ENCODE results near the gene MDFIC.

Gene MDFIC

GRCh38 chr7:115024276-115024675, 102.4 kb downstream of the MDFIC start:
- no peak overlapping the region for H3K4me2 ChIP-seq
- no peaks in the 10 kb centered on the region for H3K4me1 ChIP-seq
- H3K9me3 ChIP-seq: no peaks in the 10 kb centered on the region
- no peaks in the 10 kb centered on the region for H3K36me3 ChIP-seq
- no peaks in the 10 kb centered on the region for H4K20me1 ChIP-seq
- no peak overlapping the region for H3K27ac ChIP-seq
- H3K27me3 ChIP-seq: no peaks in the 10 kb centered on the region
- H3K9ac ChIP-seq: no peak overlapping the region
- H3K4me3 ChIP-seq: no peak overlapping the region
- TF ChIP-seq Cebpa-rat (IDR thresholded peaks at IDR 0.05): no peak

- Histone ChIP-seq H4K20me1 (no peaks in the 10 kb centered on the region), H3K4me1 (no peaks in the 10 kb centered on the region), H3K4me2 (no peak overlapping the region), H3K9ac (no peak overlapping the region), H3K27ac (no peak overlapping the region), H3K4me3 (no peak overlapping the region), H3K36me3 (no peaks in the 10 kb centered on the region), H3K27me3 (no peaks in the 10 kb centered on the region), H3K9me3 (no peaks in the 10 kb centered on the region)
- TF ChIP-seq Cebpa-rat (IDR thresholded peaks at IDR 0.05): no peak
These were observed 111.1 kb downstream of the MDFIC start for GRCh38 chr7:115032715-115033703.

- TF ChIP-seq Cebpa-rat (IDR thresholded peaks at IDR 0.05): no peak
- no peak overlapping the region for H3K27ac ChIP-seq
- H3K9me3 ChIP-seq: no peaks in the 10 kb centered on the region
- H3K27me3 ChIP-seq: no peaks in the 10 kb centered on the region
- H3K4me1 ChIP-seq: no peaks in the 10 kb centered on the region
- no peak overlapping the region for H3K9ac ChIP-seq
- H3K4me2 ChIP-seq: no peak overlapping the region
- no peaks in the 10 kb centered on the region for H4K20me1 ChIP-seq
- no peaks in the 10 kb centered on the region for H3K36me3 ChIP-seq
- no peak overlapping the region for H3K4me3 ChIP-seq
These were observed 112.1 kb downstream of the MDFIC start for GRCh38 chr7:115033917-115034459.

- Histone ChIP-seq H3K4me3 (no peak overlapping the region), H3K4me1 (no peaks in the 10 kb centered on the region), H4K20me1 (no peaks in the 10 kb centered on the region), H3K9ac (no peak overlapping the region), H3K27ac (no peak overlapping the region), H3K9me3 (no peaks in the 10 kb centered on the region), H3K4me2 (no peak overlapping the region), H3K27me3 (no peaks in the 10 kb centered on the region), H3K36me3 (no peaks in the 10 kb centered on the region)
- no peak for TF ChIP-seq Cebpa-rat (IDR thresholded peaks at IDR 0.05)
These were observed 112.6 kb downstream of the MDFIC start for GRCh38 chr7:115034515-115034914.

- H3K27me3 ChIP-seq: no peaks in the 10 kb centered on the region
- no peaks in the 10 kb centered on the region for H3K9me3 ChIP-seq
- H3K4me3 ChIP-seq: no peak overlapping the region
- no peak overlapping the region for H3K27ac ChIP-seq
- H3K9ac ChIP-seq: no peak overlapping the region
- H3K4me2 ChIP-seq: no peak overlapping the region
- no peaks in the 10 kb centered on the region for H3K36me3 ChIP-seq
- H4K20me1 ChIP-seq: no peaks in the 10 kb centered on the region
- no peak for TF ChIP-seq Cebpa-rat (IDR thresholded peaks at IDR 0.05)
- H3K4me1 ChIP-seq: no peaks in the 10 kb centered on the region
These were observed 115.4 kb downstream of the MDFIC start for GRCh38 chr7:115037128-115037802.

- H3K4me1 ChIP-seq: no peaks in the 10 kb centered on the region
- H3K4me3 ChIP-seq: no peak overlapping the region
- no peak overlapping the region for H3K9ac ChIP-seq
- no peak overlapping the region for H3K27ac ChIP-seq
- no peaks in the 10 kb centered on the region for H3K27me3 ChIP-seq
- H3K9me3 ChIP-seq: no peaks in the 10 kb centered on the region
- H3K36me3 ChIP-seq: no peaks in the 10 kb centered on the region
- H4K20me1 ChIP-seq: no peaks in the 10 kb centered on the region
- no peak for TF ChIP-seq Cebpa-rat (IDR thresholded peaks at IDR 0.05)
- no peak overlapping the region for H3K4me2 ChIP-seq
These were observed 116.3 kb downstream of the MDFIC start for GRCh38 chr7:115038158-115038557.

- Histone ChIP-seq H3K36me3 (no peaks in the 10 kb centered on the region), H3K4me3 (no peak overlapping the region), H3K27me3 (no peaks in the 10 kb centered on the region), H3K4me2 (no peak overlapping the region), H3K27ac (no peak overlapping the region), H3K4me1 (no peaks in the 10 kb centered on the region), H4K20me1 (no peaks in the 10 kb centered on the region), H3K9me3 (no peaks in the 10 kb centered on the region), H3K9ac (no peak overlapping the region)
- TF ChIP-seq Cebpa-rat (IDR thresholded peaks at IDR 0.05): no peak
These were observed 118.2 kb downstream of the MDFIC start for GRCh38 chr7:115040057-115040456.

GRCh38 chr7:115040495-115040894, 118.6 kb downstream of the MDFIC start:
- Histone ChIP-seq H3K4me3 (no peak overlapping the region), H3K36me3 (no peaks in the 10 kb centered on the region), H3K9me3 (no peaks in the 10 kb centered on the region), H3K4me1 (no peaks in the 10 kb centered on the region), H4K20me1 (no peaks in the 10 kb centered on the region), H3K27ac (no peak overlapping the region), H3K4me2 (no peak overlapping the region), H3K9ac (no peak overlapping the region), H3K27me3 (no peaks in the 10 kb centered on the region)
- no peak for TF ChIP-seq Cebpa-rat (IDR thresholded peaks at IDR 0.05)

GRCh38 chr7:115042596-115042995, 120.7 kb downstream of the MDFIC start:
- Histone ChIP-seq H3K27me3 (no peaks in the 10 kb centered on the region), H3K36me3 (no peaks in the 10 kb centered on the region), H4K20me1 (no peaks in the 10 kb centered on the region), H3K9ac (no peak overlapping the region), H3K9me3 (no peaks in the 10 kb centered on the region), H3K4me1 (no peaks in the 10 kb centered on the region), H3K4me3 (no peak overlapping the region), H3K27ac (no peak overlapping the region), H3K4me2 (no peak overlapping the region)
- TF ChIP-seq Cebpa-rat (IDR thresholded peaks at IDR 0.05): no peak

- Histone ChIP-seq H3K27me3 (no peaks in the 10 kb centered on the region), H3K4me2 (no peak overlapping the region), H3K27ac (no peak overlapping the region), H3K9me3 (no peaks in the 10 kb centered on the region), H3K9ac (no peak overlapping the region), H4K20me1 (no peaks in the 10 kb centered on the region), H3K4me1 (no peaks in the 10 kb centered on the region), H3K4me3 (no peak overlapping the region), H3K36me3 (no peaks in the 10 kb centered on the region)
- no peak for TF ChIP-seq Cebpa-rat (IDR thresholded peaks at IDR 0.05)
These were observed 121.7 kb downstream of the MDFIC start for GRCh38 chr7:115043605-115044004.
